GM12878 (cell line): ENCODE results near the gene XRCC4. TPM values are rescaled to one million over a fixed set of nuclear protein-coding genes. Genes with fewer than 3 reads are reported as not detected.

Experiments
- ATF2 ChIP-seq: IDR thresholded peaks from 2 replicates; pipeline ENCODE4 v1.6.1; 2012; ENCODE audit warnings: low read length, inconsistent platforms
- BHLHE40 ChIP-seq, 2 experiments: fragments of 450-650 bp in 1 of 2; IDR thresholded peaks; 2 replicates each; pipeline ENCODE4 v1.6.1; 2011 to 2017; ENCODE audit warnings: low read depth in 2 of 2, borderline replicate concordance in 1 of 2, improper control_type of control experiment in 1 of 2, low read length in 1 of 2, mild to moderate bottlenecking in 1 of 2
- CUX1 ChIP-seq: IDR thresholded peaks from 2 replicates; pipeline ENCODE4 v1.6.1; 2012; ENCODE audit warnings: improper control_type of control experiment, low read depth, low read length; ENCODE audit not compliant: insufficient replicate concordance
- GABPA ChIP-seq: IDR thresholded peaks from 2 replicates; pipeline ENCODE4 v1.6.1; 2014; ENCODE audit warnings: antibody characterized with exemption, low read depth, mild to moderate bottlenecking, inconsistent platforms
- HCFC1 ChIP-seq: fragments of 150-350 bp; IDR thresholded peaks from 2 replicates; pipeline ENCODE4 v1.6.1; 2014; ENCODE audit warnings: low read length
- MAX ChIP-seq: IDR thresholded peaks from 2 replicates; pipeline ENCODE4 v1.6.1; 2012; ENCODE audit warnings: low read depth, low read length, improper control_type of control experiment
- MEF2A ChIP-seq: IDR thresholded peaks from 2 replicates; pipeline ENCODE4 v1.6.1; 2011; ENCODE audit warnings: low read depth, mild to moderate bottlenecking, low read length, moderate library complexity; ENCODE audit not compliant: insufficient read depth
- MTA3 ChIP-seq: IDR thresholded peaks from 2 replicates; pipeline ENCODE4 v1.6.1; 2012; ENCODE audit warnings: low read length, inconsistent platforms, borderline replicate concordance
- MXI1 ChIP-seq: fragments of 150-350 bp; IDR thresholded peaks from 2 replicates; pipeline ENCODE4 v1.6.1; 2011; ENCODE audit warnings: low read depth, mild to moderate bottlenecking, inconsistent platforms, low read length, improper control_type of control experiment
- PKNOX1 ChIP-seq: fragments of 450-650 bp; IDR thresholded peaks from 2 replicates; pipeline ENCODE4 v1.6.1; 2016; ENCODE audit warnings: mild to moderate bottlenecking
- RAD51 ChIP-seq: fragments of 450-650 bp; IDR thresholded peaks from 2 replicates; pipeline ENCODE4 v1.6.1; 2016; ENCODE audit warnings: moderate library complexity, mild to moderate bottlenecking, inconsistent platforms
- RBBP5 ChIP-seq: fragments of 200-600 bp; sonication (generic); conservative IDR thresholded peaks from 2 replicates; pipeline ENCODE4 v1.6.1; 2016
- SIN3A ChIP-seq: IDR thresholded peaks from 2 replicates; pipeline ENCODE4 v1.6.1; 2012; ENCODE audit warnings: low read depth, low read length, improper control_type of control experiment
- SIX5 ChIP-seq: IDR thresholded peaks from 2 replicates; pipeline ENCODE4 v1.6.1; 2011; ENCODE audit warnings: mild to moderate bottlenecking, low read depth, low read length, moderate library complexity; ENCODE audit not compliant: severe bottlenecking
- SMAD5 ChIP-seq: IDR thresholded peaks from 2 replicates; pipeline ENCODE4 v1.6.1; 2016; ENCODE audit warnings: antibody characterized with exemption, low read depth
- SUPT20H ChIP-seq: IDR thresholded peaks from 2 replicates; pipeline ENCODE4 v1.6.1; 2011; ENCODE audit warnings: low read depth, mild to moderate bottlenecking, low read length, moderate library complexity, borderline replicate concordance; ENCODE audit not compliant: control insufficient read depth
- TCF7 ChIP-seq: IDR thresholded peaks from 2 replicates; pipeline ENCODE4 v1.6.1; 2014; ENCODE audit warnings: antibody characterized with exemption, borderline replicate concordance
- YY1 ChIP-seq: IDR thresholded peaks from 2 replicates; pipeline ENCODE4 v1.6.1; 2011; ENCODE audit warnings: low read depth, mild to moderate bottlenecking, low read length
- polyA plus RNA-seq, 11 experiments: library from polyadenylated mRNA; depleted of rRNA in 4 of 11; unstranded in 6 of 11; stranded (reverse) in 5 of 11; fragments of >200 nt; fragmentation: Nextera tagmentation in 4 of 11; fragmentation: Illumina TruSeq in 1 of 11; extraction: Ambion mirVana in 4 of 11; extraction: Trizol in 1 of 11; gene quantifications; 1 replicate in 1 of 11; 2 replicates in 10 of 11; pipeline versions ENCODE4 v1.2.1 to v1.2.3, GENCODE V29; 2011 to 2016; ENCODE audit warnings: inconsistent platforms in 2 of 11, missing spikeins in 2 of 11, low read depth in 1 of 11
- total RNA-seq, 4 experiments: library from RNA; depleted of rRNA in 3 of 4; stranded (reverse); fragments of >200 nt in 3 of 4; fragmentation: Illumina TruSeq in 1 of 4; extraction: Trizol in 1 of 4; gene quantifications; 2 replicates each; pipeline versions ENCODE4 v1.2.1 to v1.2.3, GENCODE V29; 2013 to 2021
- TF ChIP-seq, protein P1 (sequence below): fragments of 450-650 bp; formaldehyde crosslinking; IDR thresholded peaks from 2 replicates; pipeline ENCODE4 v1.4.0; 2020; ENCODE audit warnings: mild to moderate bottlenecking, moderate library complexity

Gene XRCC4
- total and polyA plus RNA-seq, 10 of the 15 experiments (the other 5 are each of a cell fraction or from before 2014, with no cell fraction given) = 12.1 to 53.6 (median 25.8) TPM

- TF ChIP-seq SMAD5 (no peak), MTA3 (0 out of 2 replicates have a peak, but pooled peaks have one; percentile 47), SUPT20H (no peak), YY1 (no peak), RAD51 (no peak), MEF2A (peak; percentile 88), TCF7 (peak; percentile 89), ATF2 (0 out of 2 replicates have a peak, but pooled peaks have one; percentile 33), PKNOX1 (no peak), BHLHE40 (IDR thresholded peaks at IDR 0.05; ENCODE audit: borderline replicate concordance in 1 of 2, low read depth in 2 of 2, low read length in 1 of 2) (no peak), SIN3A (no peak), RBBP5 (no peak), GABPA (no peak), SIX5 (no peak), MAX (no peak), CUX1 (no peak), MXI1 (no peak), HCFC1 (no peak)
- TF ChIP-seq, protein P1, sequence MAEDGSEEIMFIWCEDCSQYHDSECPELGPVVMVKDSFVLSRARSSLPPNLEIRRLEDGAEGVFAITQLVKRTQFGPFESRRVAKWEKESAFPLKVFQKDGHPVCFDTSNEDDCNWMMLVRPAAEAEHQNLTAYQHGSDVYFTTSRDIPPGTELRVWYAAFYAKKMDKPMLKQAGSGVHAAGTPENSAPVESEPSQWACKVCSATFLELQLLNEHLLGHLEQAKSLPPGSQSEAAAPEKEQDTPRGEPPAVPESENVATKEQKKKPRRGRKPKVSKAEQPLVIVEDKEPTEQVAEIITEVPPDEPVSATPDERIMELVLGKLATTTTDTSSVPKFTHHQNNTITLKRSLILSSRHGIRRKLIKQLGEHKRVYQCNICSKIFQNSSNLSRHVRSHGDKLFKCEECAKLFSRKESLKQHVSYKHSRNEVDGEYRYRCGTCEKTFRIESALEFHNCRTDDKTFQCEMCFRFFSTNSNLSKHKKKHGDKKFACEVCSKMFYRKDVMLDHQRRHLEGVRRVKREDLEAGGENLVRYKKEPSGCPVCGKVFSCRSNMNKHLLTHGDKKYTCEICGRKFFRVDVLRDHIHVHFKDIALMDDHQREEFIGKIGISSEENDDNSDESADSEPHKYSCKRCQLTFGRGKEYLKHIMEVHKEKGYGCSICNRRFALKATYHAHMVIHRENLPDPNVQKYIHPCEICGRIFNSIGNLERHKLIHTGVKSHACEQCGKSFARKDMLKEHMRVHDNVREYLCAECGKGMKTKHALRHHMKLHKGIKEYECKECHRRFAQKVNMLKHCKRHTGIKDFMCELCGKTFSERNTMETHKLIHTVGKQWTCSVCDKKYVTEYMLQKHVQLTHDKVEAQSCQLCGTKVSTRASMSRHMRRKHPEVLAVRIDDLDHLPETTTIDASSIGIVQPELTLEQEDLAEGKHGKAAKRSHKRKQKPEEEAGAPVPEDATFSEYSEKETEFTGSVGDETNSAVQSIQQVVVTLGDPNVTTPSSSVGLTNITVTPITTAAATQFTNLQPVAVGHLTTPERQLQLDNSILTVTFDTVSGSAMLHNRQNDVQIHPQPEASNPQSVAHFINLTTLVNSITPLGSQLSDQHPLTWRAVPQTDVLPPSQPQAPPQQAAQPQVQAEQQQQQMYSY = no peak
These were observed 280.4 kb downstream of the XRCC4 start (continued) for GRCh38 chr5:83357621-83358231.
